ENCODE results near the gene C1QTNF3.
"Not testable (repeated sequence)": the region's sequence is repeated elsewhere in the genome, so short reads cannot be mapped to it uniquely, and the experiment has no call there.

C1QTNF3 gene

GRCh38 chr5:34053133-34053532 lies 10.1 kb upstream of the C1QTNF3 start:
- in situ Hi-C loops (cut with MboI; ENCODE audit: low sequenced_read_pairs): no loop called here

- in situ Hi-C loops (cut with MboI; ENCODE audit: low sequenced_read_pairs): no loop called here
Measured at GRCh38 chr5:34051374-34051980, 8.5 kb upstream of the C1QTNF3 start.

- in situ Hi-C loops (cut with MboI; ENCODE audit: low sequenced_read_pairs): no loop called here
Measured at GRCh38 chr5:34047774-34048572, 5.0 kb upstream of the C1QTNF3 start.

GRCh38 chr5:34047143-34047542 lies 4.1 kb upstream of the C1QTNF3 start:
- in situ Hi-C loops (cut with MboI; ENCODE audit: low sequenced_read_pairs): no loop called here

GRCh38 chr5:34045996-34046395 lies 3.0 kb upstream of the C1QTNF3 start:
- in situ Hi-C loops (cut with MboI; ENCODE audit: low sequenced_read_pairs): no loop called here

- in situ Hi-C loops (cut with MboI; ENCODE audit: low sequenced_read_pairs): no loop called here
Measured at GRCh38 chr5:34045023-34045422, 2.0 kb upstream of the C1QTNF3 start.

GRCh38 chr5:34042321-34042720 lies 692 bp downstream of the C1QTNF3 start:
- in situ Hi-C loops (cut with MboI; ENCODE audit: low sequenced_read_pairs): no loop called here

- in situ Hi-C loops (cut with MboI; ENCODE audit: low sequenced_read_pairs): no loop called here
Measured at GRCh38 chr5:34041247-34041972, 1.6 kb downstream of the C1QTNF3 start.

- in situ Hi-C loops (cut with MboI; ENCODE audit: low sequenced_read_pairs): no loop called here
Measured at GRCh38 chr5:34040472-34040871, 2.5 kb downstream of the C1QTNF3 start.

GRCh38 chr5:34039398-34040157 lies 3.4 kb downstream of the C1QTNF3 start:
- in situ Hi-C loops (cut with MboI; ENCODE audit: low sequenced_read_pairs): no loop called here

- in situ Hi-C loops (cut with MboI; ENCODE audit: low sequenced_read_pairs): no loop called here
Measured at GRCh38 chr5:34038838-34039237, 4.2 kb downstream of the C1QTNF3 start.

GRCh38 chr5:34038390-34038789 lies 4.6 kb downstream of the C1QTNF3 start:
- in situ Hi-C loops (cut with MboI; ENCODE audit: low sequenced_read_pairs): no loop called here

- in situ Hi-C loops (cut with MboI; ENCODE audit: low sequenced_read_pairs): no loop called here
Measured at GRCh38 chr5:34037726-34038125, 5.3 kb downstream of the C1QTNF3 start.

- in situ Hi-C loops (cut with MboI; ENCODE audit: low sequenced_read_pairs): no loop called here
Measured at GRCh38 chr5:34035756-34036155, 7.3 kb downstream of the C1QTNF3 start.

- in situ Hi-C loops (cut with MboI; ENCODE audit: low sequenced_read_pairs): no loop called here
Measured at GRCh38 chr5:34034534-34035327, 8.3 kb downstream of the C1QTNF3 start.

- in situ Hi-C loops (cut with MboI; ENCODE audit: low sequenced_read_pairs): no loop called here
Measured at GRCh38 chr5:34031966-34032365, 11.0 kb downstream of the C1QTNF3 start.

GRCh38 chr5:34031117-34031516 lies 11.9 kb downstream of the C1QTNF3 start:
- in situ Hi-C loops (cut with MboI; ENCODE audit: low sequenced_read_pairs): no loop called here

GRCh38 chr5:34030585-34030984 lies 12.4 kb downstream of the C1QTNF3 start:
- in situ Hi-C loops (cut with MboI; ENCODE audit: low sequenced_read_pairs): not testable (repeated sequence)

GRCh38 chr5:34030048-34030447 lies 13.0 kb downstream of the C1QTNF3 start:
- in situ Hi-C loops (cut with MboI; ENCODE audit: low sequenced_read_pairs): no loop called here

GRCh38 chr5:34028349-34028748 lies 14.7 kb downstream of the C1QTNF3 start:
- in situ Hi-C loops (cut with MboI; ENCODE audit: low sequenced_read_pairs): no loop called here
